GM23248 (cell line): ENCODE results near the gene DAPK1. TPM values are rescaled to one million over a fixed set of nuclear protein-coding genes. Genes with fewer than 3 reads are reported as not detected.

ENCODE experiments used
- DNase-seq: peaks from one replicate; pipeline ENCODE4 v3.0.0-alpha.2; 2015
- H2AFZ ChIP-seq: fragments of 200-600 bp; sonication (generic); 2 replicates; pipeline ENCODE4 v1.6.1; 2016; ENCODE audit warnings: antibody characterized with exemption
- H3F3A ChIP-seq: fragments of 200-600 bp; sonication (generic); 2 replicates; pipeline ENCODE4 v1.6.1; 2016; ENCODE audit warnings: mild to moderate bottlenecking, antibody characterized with exemption, mixed run types; ENCODE audit not compliant: insufficient read depth
- H3K27ac ChIP-seq: fragments of 200-600 bp; sonication (generic); 2 replicates; pipeline ENCODE4 v1.5.1; 2016; ENCODE audit warnings: mild to moderate bottlenecking
- H3K27me3 ChIP-seq: fragments of 200-600 bp; sonication (generic); replicated peaks from 2 replicates; pipeline ENCODE4 v1.6.1; 2016; ENCODE audit warnings: mild to moderate bottlenecking; ENCODE audit not compliant: insufficient read depth
- H3K36me3 ChIP-seq: fragments of 200-600 bp; sonication (generic); 2 replicates; pipeline ENCODE4 v1.6.1; 2016; ENCODE audit warnings: low read depth, mild to moderate bottlenecking
- H3K4me1 ChIP-seq: fragments of 200-600 bp; sonication (generic); 2 replicates; pipeline ENCODE4 v1.6.1; 2016; ENCODE audit warnings: mild to moderate bottlenecking; ENCODE audit not compliant: insufficient read depth
- H3K4me2 ChIP-seq: fragments of 200-600 bp; sonication (generic); one replicate; pipeline ENCODE4 v1.6.1; 2016; ENCODE audit warnings: mild to moderate bottlenecking; ENCODE audit not compliant: unreplicated experiment
- H3K4me3 ChIP-seq: fragments of 200-600 bp; sonication (generic); 2 replicates; pipeline ENCODE4 v1.5.1; 2016; ENCODE audit warnings: mild to moderate bottlenecking
- H3K79me2 ChIP-seq: fragments of 200-600 bp; sonication (generic); 2 replicates; pipeline ENCODE4 v1.6.1; 2016; ENCODE audit warnings: mild to moderate bottlenecking; ENCODE audit not compliant: insufficient read depth
- H3K9ac ChIP-seq: fragments of 200-600 bp; sonication (generic); 2 replicates; pipeline ENCODE4 v1.6.1; 2016; ENCODE audit warnings: mild to moderate bottlenecking
- H3K9me2 ChIP-seq: fragments of 200-600 bp; sonication (generic); 2 replicates; pipeline ENCODE4 v1.6.1; 2016; ENCODE audit warnings: mixed run types, mild to moderate bottlenecking, moderate library complexity; ENCODE audit not compliant: insufficient read depth
- H3K9me3 ChIP-seq: fragments of 200-600 bp; sonication (generic); one replicate; pipeline ENCODE4 v1.6.1; 2017; ENCODE audit warnings: low read depth
- H4K20me1 ChIP-seq: fragments of 200-600 bp; sonication (generic); 2 replicates; pipeline ENCODE4 v1.6.0; 2016; ENCODE audit not compliant: insufficient read depth
- EZH2 ChIP-seq: fragments of 200-600 bp; sonication (generic); IDR thresholded peaks from 2 replicates; pipeline ENCODE4 v1.6.1; 2018; ENCODE audit warnings: antibody characterized with exemption, mild to moderate bottlenecking; ENCODE audit not compliant: insufficient read depth, poor library complexity, severe bottlenecking
- EZH2phosphoT487 ChIP-seq: fragments of 200-600 bp; sonication (generic); IDR thresholded peaks from 2 replicates; pipeline ENCODE4 v1.6.1; 2018; ENCODE audit warnings: antibody characterized with exemption, moderate library complexity, mild to moderate bottlenecking, low read depth; ENCODE audit not compliant: insufficient read depth
- WGBS, 2 experiments: methylation state at CpG; one replicate each; pipeline ENCODE4 v1.1.6; 2015 to 2017; ENCODE audit warnings: low lambda C conversion rate in 2 of 2, low coverage in 1 of 2; ENCODE audit errors: missing lambda C conversion rate in 2 of 2; 5-methylcytosine and 5-hydroxymethylcytosine counted together
- in situ Hi-C: fragments of 300-500 bp; cut with MboI; formaldehyde crosslinking; loops from 2 replicates; pipeline ENCODE4 v1.15.0; 2020
- polyA plus RNA-seq: library from polyadenylated mRNA; unstranded; fragments of >200 nt; fragmentation: Nextera tagmentation; extraction: Ambion mirVana; gene quantifications from 2 replicates; pipeline ENCODE4 v1.2.1, GENCODE V29; 2016
- total RNA-seq: library from RNA; depleted of rRNA; stranded (reverse); fragments of >200 nt; shearing (Covaris generic); gene quantifications from 2 replicates; pipeline ENCODE4 v1.2.3, GENCODE V29; 2014

The DAPK1 gene
- total and polyA plus RNA-seq, 2 experiments from 2014 or later, result 1.6 to 1.9 TPM

DNA sequence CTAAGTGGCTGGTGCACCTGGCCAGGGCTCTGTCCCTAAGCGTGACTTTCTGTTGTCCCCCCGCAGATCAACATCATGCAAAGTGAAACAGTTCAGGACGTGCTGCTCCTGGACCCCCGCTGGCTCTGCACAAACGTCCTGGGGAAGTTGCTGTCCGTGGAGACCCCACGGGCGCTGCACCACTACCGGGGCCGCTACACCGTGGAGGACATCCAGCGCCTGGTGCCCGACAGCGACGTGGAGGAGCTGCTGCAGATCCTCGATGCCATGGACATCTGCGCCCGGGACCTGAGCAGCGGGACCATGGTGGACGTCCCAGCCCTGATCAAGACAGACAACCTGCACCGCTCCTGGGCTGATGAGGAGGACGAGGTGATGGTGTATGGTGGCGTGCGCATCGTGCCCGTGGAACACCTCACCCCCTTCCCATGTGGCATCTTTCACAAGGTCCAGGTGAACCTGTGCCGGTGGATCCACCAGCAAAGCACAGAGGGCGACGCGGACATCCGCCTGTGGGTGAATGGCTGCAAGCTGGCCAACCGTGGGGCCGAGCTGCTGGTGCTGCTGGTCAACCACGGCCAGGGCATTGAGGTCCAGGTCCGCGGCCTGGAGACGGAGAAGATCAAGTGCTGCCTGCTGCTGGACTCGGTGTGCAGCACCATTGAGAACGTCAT is 208.5 kb downstream of the DAPK1 start:
- H3K4me1 ChIP-seq, result peaks cover 4% of the 10 kb centered on the region
- TF ChIP-seq EZH2 (no peak), EZH2phosphoT487 (no peak)
- WGBS, 2 experiments, result 94 to 96% methylated on average over 33 to 39 of the region's 39 CpGs
- no peak overlapping the region for H3K27ac ChIP-seq
- H3K4me3 ChIP-seq, result no peak overlapping the region
- no peak overlapping the region for H3K9ac ChIP-seq
- no peaks in the 10 kb centered on the region for H4K20me1 ChIP-seq
- H3K79me2 ChIP-seq, result no peaks in the 10 kb centered on the region
- H3K27me3 ChIP-seq, result no peaks in the 10 kb centered on the region
- peaks cover 8% of the 10 kb centered on the region; the same call in 1 of the 2 replicates for H3F3A ChIP-seq
- H3K9me2 ChIP-seq, result no peaks in the 10 kb centered on the region
- no peak for DNase-seq
- H3K36me3 ChIP-seq, result no peaks in the 10 kb centered on the region
- no peaks in the 10 kb centered on the region for H3K9me3 ChIP-seq
- in situ Hi-C loops, result no loop called here
- H3K4me2 ChIP-seq, result no peak overlapping the region
- H2AFZ ChIP-seq, result no peak overlapping the region

DNA sequence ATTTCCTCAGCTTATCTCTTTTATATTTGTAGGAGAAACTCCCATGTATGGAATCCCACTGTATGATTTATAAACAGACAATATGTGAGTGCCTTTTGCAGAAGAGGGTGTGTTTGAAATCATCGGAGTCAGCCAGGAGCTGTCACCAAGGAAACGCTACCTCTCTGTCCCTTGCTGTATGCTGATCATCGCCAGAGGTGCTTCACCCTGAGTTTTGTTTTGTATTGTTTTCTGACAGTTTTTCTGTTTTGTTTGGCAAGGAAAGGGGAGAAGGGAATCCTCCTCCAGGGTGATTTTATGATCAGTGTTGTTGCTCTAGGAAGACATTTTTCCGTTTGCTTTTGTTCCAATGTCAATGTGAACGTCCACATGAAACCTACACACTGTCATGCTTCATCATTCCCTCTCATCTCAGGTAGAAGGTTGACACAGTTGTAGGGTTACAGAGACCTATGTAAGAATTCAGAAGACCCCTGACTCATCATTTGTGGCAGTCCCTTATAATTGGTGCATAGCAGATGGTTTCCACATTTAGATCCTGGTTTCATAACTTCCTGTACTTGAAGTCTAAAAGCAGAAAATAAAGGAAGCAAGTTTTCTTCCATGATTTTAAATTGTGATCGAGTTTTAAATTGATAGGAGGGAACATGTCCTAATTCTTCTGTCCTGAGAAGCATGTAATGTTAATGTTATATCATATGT is 210.3 kb downstream of the DAPK1 start:
- H3F3A ChIP-seq, result peaks cover 25% of the 10 kb centered on the region
- peaks cover 21% of the 10 kb centered on the region for H3K4me1 ChIP-seq
- H3K9ac ChIP-seq, result no peak overlapping the region
- H3K9me2 ChIP-seq, result no peaks in the 10 kb centered on the region
- H3K4me2 ChIP-seq, result no peak overlapping the region
- H3K79me2 ChIP-seq, result no peaks in the 10 kb centered on the region
- no peaks in the 10 kb centered on the region for H3K36me3 ChIP-seq
- no peak overlapping the region for H3K27ac ChIP-seq
- H3K4me3 ChIP-seq, result no peak overlapping the region
- in situ Hi-C loops, result no loop called here
- H3K27me3 ChIP-seq, result no peaks in the 10 kb centered on the region
- WGBS, 2 experiments, result 73 to 74% methylated on average over 6 of the region's 6 CpGs
- TF ChIP-seq EZH2, result no peak
- no peak for TF ChIP-seq EZH2phosphoT487
- no peaks in the 10 kb centered on the region for H3K9me3 ChIP-seq
- DNase-seq, result no peak
- no peak overlapping the region for H2AFZ ChIP-seq
- no peaks in the 10 kb centered on the region for H4K20me1 ChIP-seq

DNA sequence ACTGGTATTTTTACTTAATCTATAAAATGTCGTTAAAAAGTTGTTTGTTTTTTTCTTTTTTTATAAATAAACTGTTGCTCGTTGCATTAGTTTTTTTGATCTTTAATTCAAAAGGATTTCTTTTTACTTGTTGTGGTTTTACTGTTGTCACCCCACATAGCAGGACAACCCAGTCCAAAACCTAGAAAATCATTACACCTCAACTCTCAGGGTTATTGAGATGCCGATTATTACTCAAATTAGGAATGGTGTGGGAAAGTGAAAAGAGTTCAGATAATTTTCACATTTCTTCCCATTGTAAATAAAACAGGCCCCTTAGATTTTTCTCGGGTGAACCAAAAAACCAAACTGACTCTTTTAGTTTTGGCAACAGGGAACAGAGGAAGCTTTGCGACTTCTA is 210.9 kb downstream of the DAPK1 start:
- Histone ChIP-seq H3K9ac (no peak overlapping the region), H3K4me1 (peaks cover 24% of the 10 kb centered on the region), H3K27ac (no peak overlapping the region), H3K4me2 (no peak overlapping the region), H3K36me3 (no peaks in the 10 kb centered on the region), H2AFZ (no peak overlapping the region), H3K4me3 (no peak overlapping the region), H3K9me3 (no peaks in the 10 kb centered on the region), H3K79me2 (no peaks in the 10 kb centered on the region), H3K9me2 (no peaks in the 10 kb centered on the region), H3F3A (peaks cover 28% of the 10 kb centered on the region), H3K27me3 (no peaks in the 10 kb centered on the region), H4K20me1 (no peaks in the 10 kb centered on the region)
- 80 to 82% methylated on average over 5 of the region's 5 CpGs for WGBS, 2 experiments
- no peak for DNase-seq
- TF ChIP-seq EZH2 (no peak), EZH2phosphoT487 (no peak)
- in situ Hi-C loops, result no loop called here

DNA sequence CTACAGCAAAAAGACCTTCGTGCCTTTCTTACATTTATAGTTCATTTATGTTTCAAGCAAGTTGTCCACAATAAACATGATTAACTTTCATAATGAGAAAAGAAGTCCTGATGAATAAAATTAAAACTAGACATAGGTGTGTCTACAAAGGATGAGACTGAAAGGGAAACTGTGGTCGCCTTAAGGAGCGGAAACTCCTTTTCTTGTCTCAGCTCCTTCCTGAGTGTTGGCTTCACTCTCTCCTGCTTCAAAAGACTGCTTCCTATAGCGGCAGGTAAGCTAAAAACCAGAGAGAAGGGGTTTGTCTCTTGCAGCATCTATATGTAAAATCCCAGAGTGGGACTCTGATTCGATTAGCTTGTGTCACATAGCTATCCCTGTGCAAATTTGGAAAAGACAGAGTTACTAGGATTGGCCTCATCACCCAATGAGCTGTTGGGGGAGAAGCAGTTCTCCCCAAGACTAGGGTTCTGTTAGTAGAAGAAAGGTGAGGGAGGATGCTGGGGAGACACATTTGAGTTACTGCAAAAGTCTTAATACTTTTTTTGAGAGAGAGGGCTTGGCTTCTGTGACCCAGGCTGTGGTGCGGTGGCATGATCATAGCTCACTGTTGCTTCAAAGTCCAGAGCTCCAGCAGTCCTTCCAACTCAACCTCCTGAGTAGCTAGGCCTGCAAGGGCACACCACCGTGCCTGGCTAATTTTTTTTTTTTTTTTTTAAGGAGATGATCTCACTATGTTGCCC is 211.5 kb downstream of the DAPK1 start:
- Histone ChIP-seq H3K4me2 (no peak overlapping the region), H3F3A (peaks cover 33% of the 10 kb centered on the region), H3K36me3 (no peaks in the 10 kb centered on the region), H3K4me3 (no peak overlapping the region), H3K27ac (no peak overlapping the region), H4K20me1 (no peaks in the 10 kb centered on the region), H3K9me3 (no peaks in the 10 kb centered on the region), H3K9me2 (no peaks in the 10 kb centered on the region), H3K27me3 (no peaks in the 10 kb centered on the region), H2AFZ (no peak overlapping the region; the same call in 1 of the 2 replicates), H3K4me1 (peaks cover 29% of the 10 kb centered on the region), H3K9ac (no peak overlapping the region), H3K79me2 (no peaks in the 10 kb centered on the region)
- TF ChIP-seq EZH2phosphoT487 (no peak), EZH2 (no peak)
- WGBS, 2 experiments, result 83% methylated on average over 7 of the region's 7 CpGs
- no peak for DNase-seq
- in situ Hi-C loops, result no loop called here
